ENCODE results near the gene CACNA1A.

The CACNA1A gene

DNA sequence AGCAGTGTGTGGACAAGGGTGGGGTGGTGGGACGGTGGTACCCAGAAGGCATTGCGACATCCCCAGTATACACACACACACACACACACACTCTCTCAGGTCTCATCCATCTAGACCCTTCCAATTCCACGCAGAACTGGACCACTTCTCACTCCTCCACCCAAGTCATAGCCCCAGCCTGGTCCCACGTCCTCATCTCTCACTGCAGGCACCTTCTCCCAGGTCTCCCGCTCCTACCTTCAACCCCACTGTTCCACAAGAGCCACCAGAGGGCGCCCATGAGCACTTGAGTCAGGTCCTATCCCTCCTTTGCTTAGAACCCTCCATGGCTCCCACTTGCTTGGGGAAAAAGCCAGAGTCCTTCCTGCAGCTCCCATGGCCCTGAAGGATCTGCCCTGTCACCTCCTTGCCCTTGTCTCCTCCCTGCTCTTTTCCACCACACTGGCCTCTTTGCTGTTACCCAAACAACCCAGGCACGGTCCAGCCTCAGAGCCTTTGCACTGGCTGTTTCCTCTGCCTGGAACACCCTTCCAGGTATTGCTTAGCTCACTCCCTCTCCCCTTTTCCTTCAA is 293.4 kb downstream of the CACNA1A start:
- Histone ChIP-seq H3K27ac (ENCODE audit: low read length, poor library complexity, severe bottlenecking) (no peak overlapping the region), H3K4me3 (ENCODE audit: insufficient read depth in 1 of 2, low read depth in 1 of 2, low read length in 2 of 2) (no peak overlapping the region), H3K18ac (ENCODE audit: low read depth in 1 of 2, low read length in 2 of 2) (no peak overlapping the region), H2BK12ac (ENCODE audit: low read length in 2 of 2) (peak overlapping the region in 1 of 2 experiments; percentile 23), H4K91ac (ENCODE audit: low read length) (no peak overlapping the region), H3K14ac (ENCODE audit: low read length in 2 of 2) (peak overlapping the region in 1 of 2 experiments; percentile 1), H2BK15ac (ENCODE audit: low read depth, poor library complexity, severe bottlenecking) (no peak overlapping the region), H3K23ac (ENCODE audit: low read length in 2 of 2) (no peak overlapping the region), H3K79me1 (replicated peaks; ENCODE audit: low read length, poor library complexity, severe bottlenecking) (no peaks in the 10 kb centered on the region), H3K4me2 (ENCODE audit: low read length, poor library complexity, severe bottlenecking) (no peak overlapping the region), H2AK5ac (ENCODE audit: low read length, severe bottlenecking) (no peak overlapping the region), H2BK120ac (ENCODE audit: low read depth, low read length) (no peak overlapping the region), H3K36me3 (ENCODE audit: control insufficient read depth in 1 of 2, insufficient read depth in 2 of 2, low read depth in 1 of 2, low read length in 2 of 2) (peaks cover 0 to 6% of the 10 kb centered on the region in 2 experiments), H3K4ac (ENCODE audit: low read depth in 1 of 2, low read length in 2 of 2) (no peak overlapping the region), H3K9me3 (ENCODE audit: control insufficient read depth, low read length) (no peaks in the 10 kb centered on the region), H2BK5ac (ENCODE audit: low read depth, low read length, poor library complexity, severe bottlenecking) (no peak overlapping the region), H2AFZ (ENCODE audit: low read depth, low read length) (no peak overlapping the region), H3K9ac (ENCODE audit: low read length) (no peak overlapping the region), H3K27me3 (ENCODE audit: control insufficient read depth in 1 of 2, insufficient read depth in 1 of 2, low read length in 2 of 2) (no peaks in the 10 kb centered on the region), H3K4me1 (ENCODE audit: control insufficient read depth, insufficient read depth, low read depth, low read length) (peaks cover 4% of the 10 kb centered on the region), H4K8ac (ENCODE audit: low read length) (no peak overlapping the region)
- WGBS: 69% methylated on average over 7 of the region's 7 CpGs
- peak; percentile 44 for DNase-seq

GRCh38 chr19:13211426-13212308 is 294.6 kb downstream of the CACNA1A start:
- Histone ChIP-seq H3K36me3 (ENCODE audit: control insufficient read depth in 1 of 2, insufficient read depth in 2 of 2, low read depth in 1 of 2, low read length in 2 of 2) (peaks cover 0 to 3% of the 10 kb centered on the region in 2 experiments), H3K4me2 (ENCODE audit: low read length, poor library complexity, severe bottlenecking) (no peak overlapping the region), H2BK12ac (ENCODE audit: low read length in 2 of 2) (no peak overlapping the region), H3K4me3 (ENCODE audit: insufficient read depth in 1 of 2, low read depth in 1 of 2, low read length in 2 of 2) (no peak overlapping the region), H4K91ac (ENCODE audit: low read length) (no peak overlapping the region), H2BK120ac (ENCODE audit: low read depth, low read length) (no peak overlapping the region), H2AK5ac (ENCODE audit: low read length, severe bottlenecking) (no peak overlapping the region), H2BK5ac (ENCODE audit: low read depth, low read length, poor library complexity, severe bottlenecking) (no peak overlapping the region), H4K8ac (ENCODE audit: low read length) (no peak overlapping the region), H2BK15ac (ENCODE audit: low read depth, poor library complexity, severe bottlenecking) (no peak overlapping the region), H3K18ac (ENCODE audit: low read depth in 1 of 2, low read length in 2 of 2) (no peak overlapping the region), H3K9ac (ENCODE audit: low read length) (no peak overlapping the region), H3K9me3 (ENCODE audit: control insufficient read depth, low read length) (no peaks in the 10 kb centered on the region), H3K4ac (ENCODE audit: low read depth in 1 of 2, low read length in 2 of 2) (no peak overlapping the region), H3K27me3 (ENCODE audit: control insufficient read depth in 1 of 2, insufficient read depth in 1 of 2, low read length in 2 of 2) (no peaks in the 10 kb centered on the region), H2AFZ (ENCODE audit: low read depth, low read length) (no peak overlapping the region), H3K23ac (ENCODE audit: low read length in 2 of 2) (no peak overlapping the region), H3K79me1 (replicated peaks; ENCODE audit: low read length, poor library complexity, severe bottlenecking) (no peaks in the 10 kb centered on the region), H3K14ac (ENCODE audit: low read length in 2 of 2) (no peak overlapping the region), H3K4me1 (ENCODE audit: control insufficient read depth, insufficient read depth, low read depth, low read length) (peaks cover 5% of the 10 kb centered on the region), H3K27ac (ENCODE audit: low read length, poor library complexity, severe bottlenecking) (no peak overlapping the region)
- no peak for DNase-seq
- WGBS: 85% methylated on average over 14 of the region's 16 CpGs

GRCh38 chr19:13210941-13211340 is 295.3 kb downstream of the CACNA1A start:
- Histone ChIP-seq H3K4me1 (ENCODE audit: control insufficient read depth, insufficient read depth, low read depth, low read length) (peaks cover 4% of the 10 kb centered on the region), H3K9ac (ENCODE audit: low read length) (no peak overlapping the region), H3K79me1 (replicated peaks; ENCODE audit: low read length, poor library complexity, severe bottlenecking) (no peaks in the 10 kb centered on the region), H3K23ac (ENCODE audit: low read length in 2 of 2) (no peak overlapping the region), H3K14ac (ENCODE audit: low read length in 2 of 2) (peak overlapping the region in 1 of 2 experiments; percentile 26), H3K18ac (ENCODE audit: low read depth in 1 of 2, low read length in 2 of 2) (no peak overlapping the region), H4K91ac (ENCODE audit: low read length) (no peak overlapping the region), H3K4ac (ENCODE audit: low read depth in 1 of 2, low read length in 2 of 2) (no peak overlapping the region), H3K4me2 (ENCODE audit: low read length, poor library complexity, severe bottlenecking) (no peak overlapping the region), H3K27ac (ENCODE audit: low read length, poor library complexity, severe bottlenecking) (no peak overlapping the region), H2AK5ac (ENCODE audit: low read length, severe bottlenecking) (no peak overlapping the region), H2BK12ac (ENCODE audit: low read length in 2 of 2) (no peak overlapping the region), H3K4me3 (ENCODE audit: insufficient read depth in 1 of 2, low read depth in 1 of 2, low read length in 2 of 2) (no peak overlapping the region), H3K36me3 (ENCODE audit: control insufficient read depth in 1 of 2, insufficient read depth in 2 of 2, low read depth in 1 of 2, low read length in 2 of 2) (peaks cover 0 to 1% of the 10 kb centered on the region in 2 experiments), H4K8ac (ENCODE audit: low read length) (no peak overlapping the region), H2AFZ (ENCODE audit: low read depth, low read length) (no peak overlapping the region), H2BK5ac (ENCODE audit: low read depth, low read length, poor library complexity, severe bottlenecking) (no peak overlapping the region), H2BK15ac (ENCODE audit: low read depth, poor library complexity, severe bottlenecking) (no peak overlapping the region), H2BK120ac (ENCODE audit: low read depth, low read length) (no peak overlapping the region), H3K27me3 (ENCODE audit: control insufficient read depth in 1 of 2, insufficient read depth in 1 of 2, low read length in 2 of 2) (no peaks in the 10 kb centered on the region), H3K9me3 (ENCODE audit: control insufficient read depth, low read length) (no peaks in the 10 kb centered on the region)
- DNase-seq: no peak
- WGBS: 86% methylated on average over 20 of the region's 20 CpGs

DNA sequence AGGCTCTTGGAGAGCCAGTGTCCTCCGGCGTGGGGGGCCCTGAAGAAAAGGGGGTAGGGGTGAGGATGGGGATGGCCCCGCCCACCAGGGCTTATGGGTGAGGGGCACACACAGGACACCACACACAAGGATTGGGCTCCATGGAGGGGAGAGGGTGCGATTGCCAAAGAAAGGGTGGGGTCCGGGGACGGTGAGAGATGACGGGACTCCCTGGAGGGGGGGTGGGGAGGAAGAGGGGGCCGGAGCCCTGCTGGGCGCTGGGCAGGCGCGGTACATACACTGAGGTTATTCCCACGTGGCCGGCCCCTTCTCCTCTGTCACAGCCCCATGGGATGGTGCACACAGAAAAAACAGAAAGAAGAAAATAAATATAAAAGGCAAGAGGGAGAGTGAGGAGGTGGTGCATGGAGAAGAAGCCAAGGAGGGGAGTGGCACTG is 295.9 kb downstream of the CACNA1A start:
- Histone ChIP-seq H3K14ac (ENCODE audit: low read length in 2 of 2) (no peak overlapping the region), H3K9me3 (ENCODE audit: control insufficient read depth, low read length) (no peaks in the 10 kb centered on the region), H3K23ac (ENCODE audit: low read length in 2 of 2) (no peak overlapping the region), H3K4me2 (ENCODE audit: low read length, poor library complexity, severe bottlenecking) (no peak overlapping the region), H2BK120ac (ENCODE audit: low read depth, low read length) (no peak overlapping the region), H2BK5ac (ENCODE audit: low read depth, low read length, poor library complexity, severe bottlenecking) (no peak overlapping the region), H3K4me3 (ENCODE audit: insufficient read depth in 1 of 2, low read depth in 1 of 2, low read length in 2 of 2) (no peak overlapping the region), H2BK15ac (ENCODE audit: low read depth, poor library complexity, severe bottlenecking) (no peak overlapping the region), H3K4ac (ENCODE audit: low read depth in 1 of 2, low read length in 2 of 2) (no peak overlapping the region), H3K79me1 (replicated peaks; ENCODE audit: low read length, poor library complexity, severe bottlenecking) (no peaks in the 10 kb centered on the region), H3K36me3 (ENCODE audit: control insufficient read depth in 1 of 2, insufficient read depth in 2 of 2, low read depth in 1 of 2, low read length in 2 of 2) (no peaks in the 10 kb centered on the region), H3K27ac (ENCODE audit: low read length, poor library complexity, severe bottlenecking) (no peak overlapping the region), H3K4me1 (ENCODE audit: control insufficient read depth, insufficient read depth, low read depth, low read length) (peaks cover 3% of the 10 kb centered on the region), H4K8ac (ENCODE audit: low read length) (no peak overlapping the region), H3K18ac (ENCODE audit: low read depth in 1 of 2, low read length in 2 of 2) (no peak overlapping the region), H4K91ac (ENCODE audit: low read length) (no peak overlapping the region), H3K9ac (ENCODE audit: low read length) (no peak overlapping the region), H2BK12ac (ENCODE audit: low read length in 2 of 2) (no peak overlapping the region), H2AK5ac (ENCODE audit: low read length, severe bottlenecking) (no peak overlapping the region), H3K27me3 (ENCODE audit: control insufficient read depth in 1 of 2, insufficient read depth in 1 of 2, low read length in 2 of 2) (no peaks in the 10 kb centered on the region), H2AFZ (ENCODE audit: low read depth, low read length) (no peak overlapping the region)
- WGBS: 86% methylated on average over 13 of the region's 13 CpGs
- no peak for DNase-seq

Data from mesenchymal stem cell (in vitro differentiated cells and primary cell).